Lung microvascular endothelial cell (primary cell): ENCODE data around the gene SLC8B1. TPM values are rescaled to one million over a fixed set of nuclear protein-coding genes. Genes with fewer than 3 reads are reported as not detected.
"Not testable (repeated sequence)": the region's sequence is repeated elsewhere in the genome, so short reads cannot be mapped to it uniquely, and the experiment has no call there.

Experiments
- DNase-seq, 2 donors: peaks; one replicate each; pipeline versions ENCODE4 v3.0.0 to v3.0.0-alpha.2; 2010; ENCODE audit warnings: low read depth in 2 of 2
- total RNA-seq: library from RNA; depleted of rRNA; stranded (reverse); fragments of >200 nt; gene quantifications from 2 replicates; pipeline ENCODE4 v1.2.1, GENCODE V29; 2014

The SLC8B1 gene
- total RNA-seq, 1 donor from 2014 or later, result 17.9 TPM

DNA sequence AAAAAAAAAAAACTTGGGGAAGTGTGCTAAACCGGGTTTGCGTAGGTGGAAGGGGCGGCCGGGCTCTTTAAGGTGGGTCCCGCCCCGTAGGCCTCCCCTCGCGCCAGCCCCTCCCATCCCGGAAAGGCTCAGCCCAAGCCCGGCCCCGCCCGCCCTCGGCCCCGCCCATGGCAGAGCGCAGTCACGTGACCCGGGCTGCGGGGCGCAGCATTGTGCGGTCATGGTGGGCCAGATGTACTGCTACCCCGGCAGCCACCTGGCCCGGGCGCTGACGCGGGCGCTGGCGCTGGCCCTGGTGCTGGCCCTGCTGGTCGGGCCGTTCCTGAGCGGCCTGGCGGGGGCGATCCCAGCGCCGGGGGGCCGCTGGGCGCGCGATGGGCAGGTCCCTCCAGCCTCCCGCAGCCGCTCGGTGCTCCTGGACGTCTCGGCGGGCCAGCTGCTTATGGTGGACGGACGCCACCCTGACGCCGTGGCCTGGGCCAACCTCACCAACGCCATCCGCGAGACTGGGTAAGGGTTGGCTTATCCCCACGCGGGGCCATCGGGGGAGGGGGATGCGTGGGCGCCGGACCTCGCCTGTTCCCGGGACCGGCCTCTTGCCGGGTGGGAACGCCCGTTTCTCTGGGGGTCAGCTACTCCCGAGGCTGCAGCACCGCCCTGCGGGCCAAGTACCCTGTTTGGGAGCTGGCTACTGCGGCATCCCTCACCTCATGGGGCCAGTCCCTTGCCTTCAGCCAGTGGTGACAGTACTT lies 23.6 kb upstream of the SLC8B1 start, which contains the start of gene PLBD2:
Gene PLBD2, plus strand, starts transcription at position 207 of the 752 bp plus-strand sequence. Its CDS starts 14 bp downstream, at position 221.
- peak; percentile 96 to 97 for DNase-seq

- not testable (repeated sequence) for DNase-seq
These were observed 19.3 kb upstream of the SLC8B1 start for GRCh38 chr12:113354192-113354591.

DNA sequence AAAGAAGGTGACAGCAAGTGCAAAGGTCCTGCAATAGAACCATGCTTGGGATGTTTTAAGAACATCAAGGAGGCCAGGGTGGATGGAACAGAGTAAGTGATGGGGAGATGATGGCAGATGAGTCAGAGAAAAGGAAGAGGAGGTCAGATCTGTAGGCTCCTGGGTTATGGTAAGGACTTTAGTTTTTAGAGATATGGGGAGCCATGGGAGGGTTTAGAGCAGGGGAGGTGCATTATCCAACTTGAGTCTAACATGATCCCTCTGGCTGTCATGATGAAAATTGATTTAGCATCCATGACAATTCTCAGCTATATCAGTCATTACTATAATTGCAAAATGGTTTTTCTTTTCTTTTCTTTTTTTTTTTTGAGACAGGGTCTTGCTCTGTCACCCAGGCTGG lies 16.2 kb upstream of the SLC8B1 start:
- no peak for DNase-seq

DNA sequence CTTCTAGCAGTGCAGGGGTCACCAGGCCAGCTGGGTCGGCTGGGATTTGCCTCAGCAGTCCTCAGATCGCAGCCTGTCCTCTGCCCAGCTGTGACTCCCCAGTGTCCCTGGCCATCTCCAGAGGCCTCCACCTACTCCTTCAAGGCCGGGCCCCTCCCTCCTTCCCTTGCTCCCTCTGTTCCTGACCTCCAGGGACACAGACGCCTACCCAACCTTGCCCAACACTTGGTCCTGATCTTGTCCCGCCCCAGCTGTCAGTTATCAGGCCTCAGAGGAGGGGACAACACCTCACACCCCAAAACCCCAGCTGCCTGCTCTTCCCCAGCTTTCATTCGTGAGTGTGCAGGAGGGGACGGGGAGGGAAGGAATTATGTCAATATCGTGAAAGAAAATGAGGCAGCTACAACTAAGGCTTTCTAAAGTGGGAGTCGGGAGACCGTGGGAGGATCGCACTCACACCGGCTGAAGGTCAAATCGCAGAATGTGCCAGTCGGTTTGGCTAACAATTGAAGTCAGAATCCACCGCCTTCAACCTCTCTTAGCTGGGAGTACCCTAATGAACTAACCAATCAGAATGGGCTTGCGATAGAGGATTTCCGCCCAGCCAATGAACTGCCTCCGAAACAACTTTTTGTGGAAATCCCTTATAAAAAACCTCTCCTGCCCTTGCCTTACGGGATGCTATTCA lies 14.1 kb upstream of the SLC8B1 start:
- DNase-seq, result no peak

GRCh38 chr12:113347892-113348291 lies 13.0 kb upstream of the SLC8B1 start:
- DNase-seq, result no peak

- no peak for DNase-seq
These were observed 12.2 kb upstream of the SLC8B1 start for GRCh38 chr12:113347107-113347506.

DNA sequence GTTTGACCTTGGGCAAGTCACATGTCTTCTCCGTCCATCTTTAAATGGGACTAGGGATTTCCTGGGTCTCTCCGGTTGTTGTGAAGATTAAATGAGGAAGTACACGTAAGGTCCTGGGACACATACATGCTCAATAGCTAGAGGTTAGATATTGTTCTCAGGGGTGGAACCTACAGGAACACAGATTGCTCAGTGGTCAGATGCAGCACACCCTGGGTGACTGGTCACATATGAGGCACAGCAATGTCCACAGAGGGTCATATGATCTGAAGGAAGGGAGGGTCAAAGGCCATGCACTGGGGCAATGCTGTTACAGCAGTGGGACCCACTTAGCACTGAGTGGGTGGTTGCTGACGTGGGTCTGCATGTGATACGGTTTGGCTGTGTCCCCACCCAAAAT lies 11.4 kb upstream of the SLC8B1 start:
- no peak for DNase-seq

- DNase-seq, result no peak
These were observed 10.4 kb upstream of the SLC8B1 start for GRCh38 chr12:113345318-113345717.

DNA sequence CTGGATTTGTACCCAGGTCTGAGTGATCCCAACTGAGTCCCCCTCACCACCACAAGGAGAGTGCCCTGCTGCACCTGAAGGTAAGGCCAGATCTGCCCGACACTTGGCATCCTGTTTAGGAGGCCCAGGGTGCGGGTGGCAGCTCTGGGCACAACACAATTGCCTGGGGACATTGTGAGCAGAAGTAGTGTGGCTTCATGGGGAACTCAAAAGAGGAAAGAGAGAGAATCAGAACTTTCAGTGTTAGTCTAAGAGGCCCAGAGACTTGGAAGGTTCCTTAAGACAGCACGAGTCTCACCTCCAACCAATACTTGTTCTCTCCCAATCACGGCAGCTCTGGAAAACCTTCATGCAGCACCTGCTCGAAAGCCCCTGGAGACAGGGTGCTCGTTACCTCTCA lies 6.6 kb upstream of the SLC8B1 start:
- DNase-seq, result no peak

- no peak for DNase-seq
These were observed 5.2 kb upstream of the SLC8B1 start for GRCh38 chr12:113340061-113340460.

DNA sequence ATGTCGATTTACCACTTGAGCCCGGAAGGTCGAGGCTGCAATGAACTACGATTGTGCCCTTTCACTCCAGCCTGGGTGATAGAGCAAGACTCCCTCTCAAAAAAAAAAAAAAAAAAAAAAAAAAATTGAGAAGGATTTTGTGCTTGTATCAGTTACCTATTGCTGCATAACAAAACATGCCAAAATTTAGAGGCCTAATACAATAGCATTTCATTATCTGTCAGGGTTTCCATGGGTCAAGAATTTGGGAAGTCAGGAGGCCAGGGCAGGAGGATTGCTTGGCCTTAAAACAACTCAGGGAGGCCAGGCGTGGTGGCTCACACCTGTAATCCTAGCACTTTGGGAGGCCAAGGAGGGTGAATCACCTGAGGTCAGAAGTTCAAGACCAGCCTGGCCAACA lies 4.6 kb upstream of the SLC8B1 start:
- no peak for DNase-seq

DNA sequence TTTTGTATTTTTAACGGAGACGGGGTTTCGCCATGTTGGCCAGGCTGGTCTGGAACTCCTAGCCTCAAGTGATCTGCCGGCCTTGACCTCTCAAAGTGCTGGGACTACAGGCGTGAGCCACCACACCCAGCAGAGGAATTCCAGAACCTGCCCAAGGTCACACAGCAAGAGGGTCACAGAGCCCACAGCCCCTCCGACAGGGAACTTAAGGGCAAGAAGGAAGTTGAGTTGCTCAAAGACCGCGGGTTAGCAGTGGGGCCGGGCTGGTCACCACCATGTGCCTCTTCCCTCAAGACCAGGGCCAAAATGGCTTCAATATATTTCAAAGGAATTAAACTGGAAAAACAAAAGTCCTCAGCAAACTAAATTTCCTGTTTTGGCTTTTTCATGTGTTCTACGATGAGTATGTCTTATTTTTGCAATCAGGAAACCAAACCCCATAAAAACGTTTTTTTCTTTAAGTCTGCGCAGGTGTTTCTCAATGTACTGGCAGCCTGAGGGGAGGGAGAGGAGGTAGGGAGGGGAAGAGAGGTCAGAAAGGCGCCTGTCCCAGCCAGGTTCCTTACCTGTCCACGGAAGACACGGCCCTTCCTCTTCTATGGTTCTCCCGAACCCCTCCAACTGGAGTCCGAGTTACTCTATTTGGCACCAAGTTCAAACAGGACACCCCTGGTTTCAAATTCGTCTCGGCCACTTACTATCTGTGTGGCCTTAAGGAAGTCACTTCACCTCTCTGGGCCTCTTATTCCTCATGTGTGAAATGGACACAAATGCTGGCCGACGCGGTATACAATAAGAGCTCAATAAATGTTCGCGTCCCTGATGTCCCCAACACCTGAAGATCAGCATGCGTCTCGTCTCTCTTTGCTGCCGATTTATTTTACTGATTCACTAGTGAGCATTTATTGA lies 778 bp downstream of the SLC8B1 start:
- DNase-seq, result peak; percentile 12 to 32

GRCh38 chr12:113333418-113333750 lies 1.5 kb downstream of the SLC8B1 start:
- peak in 1 of 2 donors; percentile 41 for DNase-seq

DNA sequence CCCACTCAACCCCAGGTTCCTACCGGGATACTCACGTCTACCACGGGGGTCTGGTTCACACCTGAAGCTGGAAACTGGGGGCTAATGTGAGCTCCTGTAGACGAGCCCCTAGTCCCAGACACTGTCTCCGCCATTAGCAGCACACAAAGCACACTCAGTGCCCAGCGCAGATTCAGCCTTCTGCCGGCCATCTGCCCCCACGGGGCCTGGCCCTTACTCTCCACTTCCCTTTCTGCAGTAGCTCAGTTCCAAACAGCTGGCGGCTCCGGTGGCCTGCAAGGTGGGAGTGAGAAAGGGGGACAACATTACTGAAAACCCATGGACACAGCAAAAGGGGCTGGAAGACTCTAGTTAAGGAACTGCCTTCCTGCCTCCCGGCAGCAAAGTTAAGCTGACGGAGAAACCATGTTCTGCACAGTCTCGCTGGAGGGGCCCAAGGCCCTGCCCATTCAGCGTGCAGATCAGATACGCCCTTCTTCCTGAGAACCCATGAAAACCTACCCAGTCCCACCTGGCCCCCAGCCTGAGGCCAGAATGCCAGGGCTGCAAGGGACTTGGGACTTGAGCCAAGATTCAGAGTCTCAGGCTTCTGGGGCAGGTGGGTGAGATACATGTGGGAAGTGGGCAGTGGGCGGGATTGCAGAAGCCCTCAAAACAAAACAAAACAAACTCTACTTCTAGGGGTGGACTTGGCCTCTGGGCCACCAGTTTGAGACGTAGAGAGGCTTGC lies 2.1 kb downstream of the SLC8B1 start:
- no peak for DNase-seq

DNA sequence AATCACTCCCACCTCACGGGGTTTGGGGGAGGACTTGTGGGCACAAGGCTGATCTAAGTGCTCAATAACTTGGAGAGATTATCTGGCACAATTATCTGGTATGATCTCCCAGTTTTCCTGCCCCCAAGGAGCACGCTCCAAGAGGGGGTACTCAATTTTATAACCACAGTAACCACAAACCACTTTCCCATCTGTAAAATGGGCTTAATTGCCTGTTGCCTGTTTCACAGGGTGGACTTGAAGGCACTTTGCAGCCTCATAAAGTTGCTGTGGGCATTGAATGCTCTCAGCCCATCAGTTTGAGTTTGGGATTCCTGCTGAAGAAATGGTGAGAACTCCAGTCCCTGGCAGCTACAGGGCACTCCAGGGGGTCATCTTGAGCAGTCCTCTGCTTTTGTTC lies 4.4 kb downstream of the SLC8B1 start:
- DNase-seq, result no peak

GRCh38 chr12:113329791-113330417 lies 5.0 kb downstream of the SLC8B1 start:
- no peak for DNase-seq

DNA sequence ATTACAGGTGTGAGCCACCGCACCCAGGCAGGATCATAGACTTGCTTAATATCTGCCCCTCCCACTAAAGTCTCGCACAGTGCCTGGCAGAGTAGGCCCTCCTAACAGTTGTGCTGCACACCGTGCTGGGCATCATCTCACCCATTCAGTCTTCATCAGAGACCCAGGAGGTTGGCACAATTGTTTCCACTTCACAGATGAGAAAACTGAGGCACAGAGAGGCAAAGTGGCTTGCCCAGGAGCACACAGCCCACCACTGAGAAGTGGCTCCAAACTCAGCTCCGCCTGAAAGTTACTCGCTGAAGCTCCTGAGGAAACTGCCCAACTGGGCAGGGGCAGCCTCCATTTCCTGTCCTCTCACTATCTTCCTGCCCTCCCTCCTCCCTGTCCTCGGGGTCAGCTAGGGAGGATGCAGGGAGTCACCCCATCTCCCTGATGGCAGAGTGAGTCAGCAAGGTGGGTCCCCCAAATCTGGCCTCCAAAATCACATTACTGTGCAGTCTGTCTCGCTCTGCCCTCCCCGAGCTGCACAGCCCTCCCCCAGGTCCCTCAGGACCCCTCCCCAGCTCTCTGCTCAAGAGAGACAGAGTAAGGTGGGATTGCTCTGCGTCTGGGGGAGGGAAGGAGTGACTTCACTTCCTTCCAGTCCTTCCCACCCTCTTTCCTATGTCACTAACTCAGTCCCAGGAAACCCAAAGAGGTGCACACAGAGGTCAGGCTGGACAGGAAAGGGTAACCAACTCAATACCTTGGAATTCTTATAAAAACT lies 5.7 kb downstream of the SLC8B1 start:
- peak in 1 of 2 donors; percentile 63 for DNase-seq

DNA sequence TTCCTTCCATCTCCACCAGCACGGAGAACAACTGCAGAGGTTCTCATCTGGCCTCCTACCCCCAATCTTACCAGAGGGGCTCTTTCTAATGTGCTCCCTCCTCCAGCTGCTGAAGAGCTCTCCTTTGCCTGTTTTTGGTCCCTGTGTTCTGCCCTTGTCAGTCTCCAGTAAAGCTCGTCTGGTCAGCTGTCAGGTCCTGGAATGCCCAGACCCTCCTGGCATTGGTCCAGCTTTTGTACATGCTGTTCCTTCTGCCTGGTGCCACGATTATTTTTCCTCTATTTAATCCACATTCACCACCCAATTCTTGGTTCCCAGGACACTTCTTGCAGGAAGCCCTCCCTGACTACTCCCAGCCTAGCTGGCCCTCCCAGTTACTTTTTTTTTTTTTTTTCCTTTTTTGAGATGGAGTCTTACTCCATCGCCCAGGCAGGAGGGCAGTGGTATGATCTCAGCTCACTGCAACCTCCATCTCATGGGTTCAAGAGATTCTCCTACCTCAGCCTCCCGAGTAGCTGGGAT lies 6.5 kb downstream of the SLC8B1 start:
- peak; percentile 38 to 42 for DNase-seq

DNA sequence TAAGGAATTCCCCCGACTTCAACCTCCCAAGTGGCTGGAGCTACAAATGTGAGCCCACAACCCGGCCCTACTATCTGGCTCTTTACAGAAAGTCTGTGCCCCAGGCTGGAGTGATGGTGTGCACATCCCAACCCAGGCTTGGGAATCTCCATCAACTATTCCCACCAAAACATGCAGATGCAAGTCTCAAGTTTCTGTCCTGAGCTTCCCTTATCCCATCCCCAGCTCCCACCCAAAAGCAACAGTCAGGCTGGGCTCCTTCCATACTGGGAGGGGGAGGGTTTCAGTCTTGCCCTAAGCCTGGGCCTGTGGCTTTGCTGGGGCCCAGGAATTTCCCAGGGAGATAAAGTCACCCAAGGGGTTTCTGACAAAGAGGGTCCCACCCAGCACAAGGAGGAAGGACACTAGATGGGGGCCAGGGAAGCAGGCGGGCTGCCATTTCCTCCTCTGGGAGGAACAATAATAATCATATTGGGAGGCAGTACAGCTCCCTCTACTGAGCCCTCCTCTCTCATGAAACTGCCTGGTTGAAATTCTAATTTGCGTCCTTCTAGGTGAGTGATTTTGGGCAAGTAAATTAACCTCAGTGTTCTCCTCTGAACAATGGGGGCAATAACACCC lies 8.0 kb downstream of the SLC8B1 start:
- no peak for DNase-seq
